NB4 (cell line): Measurements from ENCODE around the gene GRIK2.

Experiments used
- CTCF ChIP-seq: IDR thresholded peaks from one replicate; pipeline ENCODE4 v1.5.1; 2012; ENCODE audit warnings: low read depth, low read length
- MYC ChIP-seq: IDR thresholded peaks from 2 replicates; pipeline ENCODE4 v1.6.1; 2011; ENCODE audit warnings: low read depth, low read length
- POLR2A ChIP-seq: IDR thresholded peaks from 2 replicates; pipeline ENCODE4 v1.6.1; 2011; ENCODE audit warnings: mild to moderate bottlenecking; ENCODE audit not compliant: insufficient read length; ENCODE audit errors: extremely low read depth
- TF ChIP-seq, protein P1 (sequence below): IDR thresholded peaks from 2 replicates; pipeline ENCODE4 v1.6.1; 2011; ENCODE audit warnings: low read depth, low read length

- TF ChIP-seq POLR2A (no peak), CTCF (no peak), MYC (no peak)
- TF ChIP-seq, protein P1, sequence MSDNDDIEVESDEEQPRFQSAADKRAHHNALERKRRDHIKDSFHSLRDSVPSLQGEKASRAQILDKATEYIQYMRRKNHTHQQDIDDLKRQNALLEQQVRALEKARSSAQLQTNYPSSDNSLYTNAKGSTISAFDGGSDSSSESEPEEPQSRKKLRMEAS, result no peak
Measured at GRCh38 chr6:101478891-101479290, 85.4 kb downstream of the GRIK2 start.
